HepG2 (cell line): ENCODE measurements around the gene SND1.

Source experiments
- TFE3 ChIP-seq: IDR thresholded peaks from 2 replicates; pipeline ENCODE4 v1.6.1; 2016
- ZBTB33 ChIP-seq: sonication (generic); formaldehyde crosslinking; IDR thresholded peaks from 2 replicates; pipeline ENCODE4 v1.4.0; 2020; ENCODE audit warnings: missing genetic modification reagents

- TF ChIP-seq TFE3 (CRISPR knock-in tag) (no peak), ZBTB33 (no peak)
Observed at GRCh38 chr7:127884066-127884559, 232.1 kb downstream of the SND1 start.
